SK-N-SH treated with all-trans-retinoic acid at 6 μM for 48 hours (cell line): ENCODE results near the gene CRADD.

Experiments
- ATAC-seq: fragments of 200-7000 bp; cut with Tn5 transposase; 3 replicates; pipeline ENCODE4 v1.9.1; 2020; ENCODE audit warnings: mild to moderate bottlenecking, moderate library complexity
- ARNTL ChIP-seq: fragments of 450-650 bp; formaldehyde crosslinking; IDR thresholded peaks from 2 replicates; pipeline ENCODE4 v1.5.0; 2020; ENCODE audit warnings: low read depth, mild to moderate bottlenecking, moderate library complexity, borderline replicate concordance
- BACH2 ChIP-seq: fragments of 250-450 bp; sonication (Bioruptor Pico); IDR thresholded peaks from 2 replicates; pipeline ENCODE4 v1.9.0; 2021; ENCODE audit warnings: mild to moderate bottlenecking, borderline replicate concordance
- GLIS3 ChIP-seq: fragments of 250-450 bp; sonication (Bioruptor Pico); IDR thresholded peaks from 2 replicates; pipeline ENCODE4 v1.5.0; 2020; ENCODE audit warnings: mild to moderate bottlenecking, moderate library complexity
- ISL1 ChIP-seq: fragments of 250-450 bp; sonication (Bioruptor Pico); IDR thresholded peaks from 2 replicates; pipeline ENCODE4 v2.1.2; 2022; ENCODE audit warnings: mild to moderate bottlenecking, moderate library complexity
- OSR1 ChIP-seq: fragments of 250-450 bp; sonication (Bioruptor Pico); IDR thresholded peaks from 2 replicates; pipeline ENCODE4 v1.8.0; 2022; ENCODE audit warnings: moderate library complexity, mild to moderate bottlenecking, inconsistent platforms
- PPARA ChIP-seq: fragments of 250-450 bp; sonication (Bioruptor Pico); IDR thresholded peaks from 2 replicates; pipeline ENCODE4 v1.5.0; 2020; ENCODE audit warnings: mild to moderate bottlenecking, borderline replicate concordance
- RARB ChIP-seq: fragments of 250-450 bp; sonication (Bioruptor Pico); IDR thresholded peaks from 2 replicates; pipeline ENCODE4 v1.8.0; 2021; ENCODE audit warnings: mild to moderate bottlenecking, moderate library complexity
- SNAI2 ChIP-seq: fragments of 250-450 bp; sonication (Bioruptor Pico); IDR thresholded peaks from 2 replicates; pipeline ENCODE4 v1.5.0; 2020; ENCODE audit warnings: mild to moderate bottlenecking, moderate library complexity
- TCF4 ChIP-seq: fragments of 250-450 bp; sonication (Bioruptor Pico); IDR thresholded peaks from 2 replicates; pipeline ENCODE4 v1.8.0; 2021; ENCODE audit warnings: mild to moderate bottlenecking, moderate library complexity, borderline replicate concordance
- TOX ChIP-seq: fragments of 250-450 bp; sonication (Bioruptor Pico); IDR thresholded peaks from 2 replicates; pipeline ENCODE4 v1.8.0; 2021; ENCODE audit warnings: mild to moderate bottlenecking, moderate library complexity, borderline replicate concordance
- TSHZ2 ChIP-seq: fragments of 250-450 bp; sonication (Bioruptor Pico); IDR thresholded peaks from 2 replicates; pipeline ENCODE4 v1.5.0; 2020; ENCODE audit warnings: mild to moderate bottlenecking, moderate library complexity
- ZFP3 ChIP-seq: fragments of 250-450 bp; sonication (Bioruptor Pico); IDR thresholded peaks from 2 replicates; pipeline ENCODE4 v1.5.0; 2020; ENCODE audit warnings: mild to moderate bottlenecking, moderate library complexity
- ZFP30 ChIP-seq: fragments of 450-650 bp; formaldehyde crosslinking; IDR thresholded peaks from 2 replicates; pipeline ENCODE4 v1.5.0; 2022; ENCODE audit warnings: mild to moderate bottlenecking, moderate library complexity
- ZNF565 ChIP-seq: fragments of 450-650 bp; formaldehyde crosslinking; conservative IDR thresholded peaks from 2 replicates; pipeline ENCODE4 v1.5.0; 2020; ENCODE audit warnings: low read depth, mild to moderate bottlenecking, moderate library complexity
- ZNF8 ChIP-seq: fragments of 450-650 bp; formaldehyde crosslinking; IDR thresholded peaks from 2 replicates; pipeline ENCODE4 v1.5.0; 2020; ENCODE audit warnings: mild to moderate bottlenecking, moderate library complexity
- TF ChIP-seq, protein P1 (sequence below): fragments of 250-450 bp; sonication (Bioruptor Pico); IDR thresholded peaks from 2 replicates; pipeline ENCODE4 v1.8.0; 2020; ENCODE audit warnings: mild to moderate bottlenecking, moderate library complexity, borderline replicate concordance
- TF ChIP-seq, protein P2 (sequence below): fragments of 250-450 bp; sonication (Bioruptor Pico); IDR thresholded peaks from 2 replicates; pipeline ENCODE4 v1.5.1; 2020; ENCODE audit warnings: low read depth, mild to moderate bottlenecking, moderate library complexity
- TF ChIP-seq, protein P3 (sequence below): fragments of 250-450 bp; sonication (Bioruptor Pico); IDR thresholded peaks from 2 replicates; pipeline ENCODE4 v1.5.1; 2021; ENCODE audit warnings: mild to moderate bottlenecking, moderate library complexity

CRADD gene

GRCh38 chr12:93738199-93739058 is 61.3 kb downstream of the CRADD start:
- no peak for TF ChIP-seq ARNTL (CRISPR knock-in tag)
- no peak for ATAC-seq

GRCh38 chr12:93740751-93741150 is 63.6 kb downstream of the CRADD start:
- no peak for ATAC-seq
- TF ChIP-seq, protein P1, sequence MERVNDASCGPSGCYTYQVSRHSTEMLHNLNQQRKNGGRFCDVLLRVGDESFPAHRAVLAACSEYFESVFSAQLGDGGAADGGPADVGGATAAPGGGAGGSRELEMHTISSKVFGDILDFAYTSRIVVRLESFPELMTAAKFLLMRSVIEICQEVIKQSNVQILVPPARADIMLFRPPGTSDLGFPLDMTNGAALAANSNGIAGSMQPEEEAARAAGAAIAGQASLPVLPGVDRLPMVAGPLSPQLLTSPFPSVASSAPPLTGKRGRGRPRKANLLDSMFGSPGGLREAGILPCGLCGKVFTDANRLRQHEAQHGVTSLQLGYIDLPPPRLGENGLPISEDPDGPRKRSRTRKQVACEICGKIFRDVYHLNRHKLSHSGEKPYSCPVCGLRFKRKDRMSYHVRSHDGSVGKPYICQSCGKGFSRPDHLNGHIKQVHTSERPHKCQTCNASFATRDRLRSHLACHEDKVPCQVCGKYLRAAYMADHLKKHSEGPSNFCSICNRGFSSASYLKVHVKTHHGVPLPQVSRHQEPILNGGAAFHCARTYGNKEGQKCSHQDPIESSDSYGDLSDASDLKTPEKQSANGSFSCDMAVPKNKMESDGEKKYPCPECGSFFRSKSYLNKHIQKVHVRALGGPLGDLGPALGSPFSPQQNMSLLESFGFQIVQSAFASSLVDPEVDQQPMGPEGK (CRISPR knock-in tag): no peak
- no peak for TF ChIP-seq SNAI2 (CRISPR knock-in tag)
- TF ChIP-seq TCF4 (CRISPR knock-in tag): no peak
- no peak for TF ChIP-seq ZFP3 (CRISPR knock-in tag)
- TF ChIP-seq RARB (CRISPR knock-in tag): no peak
- no peak for TF ChIP-seq BACH2 (CRISPR knock-in tag)
- no peak for TF ChIP-seq OSR1
- TF ChIP-seq ARNTL (CRISPR knock-in tag): no peak
- TF ChIP-seq ZFP30: no peak

- no peak for TF ChIP-seq ARNTL (CRISPR knock-in tag)
- TF ChIP-seq, protein P1 (CRISPR knock-in tag): 0 out of 2 replicates have a peak, but pooled peaks have one; percentile 45
- TF ChIP-seq, all 23 proteins: peak for 1
- ATAC-seq: peak; percentile 60
Observed at GRCh38 chr12:93741659-93742109, 64.5 kb downstream of the CRADD start.

GRCh38 chr12:93742110-93742934 is 65.1 kb downstream of the CRADD start:
- no peak for TF ChIP-seq TSHZ2 (CRISPR knock-in tag)
- no peak for TF ChIP-seq PPARA (CRISPR knock-in tag)
- TF ChIP-seq RARB (CRISPR knock-in tag): no peak
- no peak for TF ChIP-seq GLIS3 (CRISPR knock-in tag)
- TF ChIP-seq TCF4 (CRISPR knock-in tag): peak; percentile 42; the same call in 1 of the 2 replicates
- 0 out of 2 replicates have a peak, but pooled peaks have one; percentile 22 for TF ChIP-seq ISL1
- ATAC-seq: peak; percentile 97

- no peak for ATAC-seq
- TF ChIP-seq, protein P2, sequence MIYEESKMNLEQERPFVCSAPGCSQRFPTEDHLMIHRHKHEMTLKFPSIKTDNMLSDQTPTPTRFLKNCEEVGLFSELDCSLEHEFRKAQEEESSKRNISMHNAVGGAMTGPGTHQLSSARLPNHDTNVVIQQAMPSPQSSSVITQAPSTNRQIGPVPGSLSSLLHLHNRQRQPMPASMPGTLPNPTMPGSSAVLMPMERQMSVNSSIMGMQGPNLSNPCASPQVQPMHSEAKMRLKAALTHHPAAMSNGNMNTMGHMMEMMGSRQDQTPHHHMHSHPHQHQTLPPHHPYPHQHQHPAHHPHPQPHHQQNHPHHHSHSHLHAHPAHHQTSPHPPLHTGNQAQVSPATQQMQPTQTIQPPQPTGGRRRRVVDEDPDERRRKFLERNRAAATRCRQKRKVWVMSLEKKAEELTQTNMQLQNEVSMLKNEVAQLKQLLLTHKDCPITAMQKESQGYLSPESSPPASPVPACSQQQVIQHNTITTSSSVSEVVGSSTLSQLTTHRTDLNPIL (CRISPR knock-in tag): no peak
- no peak for TF ChIP-seq PPARA (CRISPR knock-in tag)
- no peak for TF ChIP-seq ZNF8
- no peak for TF ChIP-seq ZNF565 (CRISPR knock-in tag)
- TF ChIP-seq BACH2 (CRISPR knock-in tag): no peak
- TF ChIP-seq, protein P3, sequence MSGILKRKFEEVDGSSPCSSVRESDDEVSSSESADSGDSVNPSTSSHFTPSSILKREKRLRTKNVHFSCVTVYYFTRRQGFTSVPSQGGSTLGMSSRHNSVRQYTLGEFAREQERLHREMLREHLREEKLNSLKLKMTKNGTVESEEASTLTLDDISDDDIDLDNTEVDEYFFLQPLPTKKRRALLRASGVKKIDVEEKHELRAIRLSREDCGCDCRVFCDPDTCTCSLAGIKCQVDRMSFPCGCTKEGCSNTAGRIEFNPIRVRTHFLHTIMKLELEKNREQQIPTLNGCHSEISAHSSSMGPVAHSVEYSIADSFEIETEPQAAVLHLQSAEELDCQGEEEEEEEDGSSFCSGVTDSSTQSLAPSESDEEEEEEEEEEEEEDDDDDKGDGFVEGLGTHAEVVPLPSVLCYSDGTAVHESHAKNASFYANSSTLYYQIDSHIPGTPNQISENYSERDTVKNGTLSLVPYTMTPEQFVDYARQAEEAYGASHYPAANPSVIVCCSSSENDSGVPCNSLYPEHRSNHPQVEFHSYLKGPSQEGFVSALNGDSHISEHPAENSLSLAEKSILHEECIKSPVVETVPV (CRISPR knock-in tag): no peak
- TF ChIP-seq, protein P1 (CRISPR knock-in tag): no peak
- TF ChIP-seq TCF4 (CRISPR knock-in tag): no peak
- no peak for TF ChIP-seq SNAI2 (CRISPR knock-in tag)
- TF ChIP-seq TOX (CRISPR knock-in tag): no peak
Observed at GRCh38 chr12:93743229-93743998, 66.2 kb downstream of the CRADD start.
